Mammary epithelial cell (primary cell): ENCODE measurements around the gene PTPRM.

Experiments
- EZH2 ChIP-seq: IDR thresholded peaks from 2 replicates; pipeline ENCODE4 v1.6.1; 2012; ENCODE audit warnings: low read length, inconsistent platforms, borderline replicate concordance
- TF ChIP-seq, protein P1 (sequence below), 2 donors: IDR thresholded peaks in 1 of 2; conservative IDR thresholded peaks in 1 of 2; 2 replicates each; pipeline ENCODE4 v1.5.1; 2011 to 2012; ENCODE audit warnings: inconsistent platforms in 2 of 2, low read length in 2 of 2, mild to moderate bottlenecking in 2 of 2, control low read depth in 1 of 2, low read depth in 1 of 2; ENCODE audit not compliant: insufficient read depth in 1 of 2; ENCODE audit errors: extremely low read depth in 1 of 2

DNA sequence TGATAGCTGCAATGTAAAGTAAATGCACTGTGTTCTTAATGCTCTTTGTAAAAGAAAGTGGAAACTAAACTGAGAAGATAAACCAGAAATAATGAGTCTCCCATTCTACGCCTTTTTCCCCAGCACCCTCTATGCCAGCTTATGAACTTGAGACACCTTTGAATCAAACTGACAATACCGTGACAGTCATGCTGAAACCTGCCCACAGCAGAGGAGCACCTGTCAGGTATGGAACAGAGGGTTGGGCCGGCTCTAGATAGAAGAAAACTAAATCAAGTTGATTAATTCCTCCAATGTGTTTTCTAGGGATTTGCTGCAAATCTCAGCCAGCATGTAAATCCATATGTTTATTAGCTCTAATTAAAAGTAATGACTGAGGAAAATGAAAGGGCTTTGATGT is 521.5 kb downstream of the PTPRM start:
- TF ChIP-seq, protein P1, sequence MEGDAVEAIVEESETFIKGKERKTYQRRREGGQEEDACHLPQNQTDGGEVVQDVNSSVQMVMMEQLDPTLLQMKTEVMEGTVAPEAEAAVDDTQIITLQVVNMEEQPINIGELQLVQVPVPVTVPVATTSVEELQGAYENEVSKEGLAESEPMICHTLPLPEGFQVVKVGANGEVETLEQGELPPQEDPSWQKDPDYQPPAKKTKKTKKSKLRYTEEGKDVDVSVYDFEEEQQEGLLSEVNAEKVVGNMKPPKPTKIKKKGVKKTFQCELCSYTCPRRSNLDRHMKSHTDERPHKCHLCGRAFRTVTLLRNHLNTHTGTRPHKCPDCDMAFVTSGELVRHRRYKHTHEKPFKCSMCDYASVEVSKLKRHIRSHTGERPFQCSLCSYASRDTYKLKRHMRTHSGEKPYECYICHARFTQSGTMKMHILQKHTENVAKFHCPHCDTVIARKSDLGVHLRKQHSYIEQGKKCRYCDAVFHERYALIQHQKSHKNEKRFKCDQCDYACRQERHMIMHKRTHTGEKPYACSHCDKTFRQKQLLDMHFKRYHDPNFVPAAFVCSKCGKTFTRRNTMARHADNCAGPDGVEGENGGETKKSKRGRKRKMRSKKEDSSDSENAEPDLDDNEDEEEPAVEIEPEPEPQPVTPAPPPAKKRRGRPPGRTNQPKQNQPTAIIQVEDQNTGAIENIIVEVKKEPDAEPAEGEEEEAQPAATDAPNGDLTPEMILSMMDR (conservative IDR thresholded peaks at IDR 0.05 in 1 of 2, IDR thresholded peaks at IDR 0.05 in 1 of 2; ENCODE audit: extremely low read depth in 1 of 2, insufficient read depth in 1 of 2, low read depth in 1 of 2, low read length in 2 of 2): no peak
- TF ChIP-seq EZH2: no peak
